ENCODE measurements around the gene R3HCC1L.

Gene R3HCC1L

GRCh38 chr10:98098247-98098646 lies 36.2 kb upstream of the R3HCC1L start:
- ATAC-seq (ENCODE audit: low read depth) (no peak), DNase-seq (ENCODE audit: low spot score) (no peak)
- H3K27me3 ChIP-seq (ENCODE audit: insufficient read depth, poor library complexity, severe bottlenecking), result peaks cover 6% of the 10 kb centered on the region
- no peaks in the 10 kb centered on the region for H3K4me1 ChIP-seq (ENCODE audit: insufficient read depth, poor library complexity, severe bottlenecking)
- H3K36me3 ChIP-seq (ENCODE audit: low read depth), result no peaks in the 10 kb centered on the region
- no peak for TF ChIP-seq CTCF (IDR thresholded peaks at IDR 0.05; ENCODE audit: poor library complexity, severe bottlenecking)
- no peaks in the 10 kb centered on the region for H3K9me3 ChIP-seq (ENCODE audit: severe bottlenecking)
- no peak overlapping the region for H3K27ac ChIP-seq (ENCODE audit: poor library complexity, severe bottlenecking)
- no peak overlapping the region for H3K4me3 ChIP-seq (ENCODE audit: severe bottlenecking)

DNA sequence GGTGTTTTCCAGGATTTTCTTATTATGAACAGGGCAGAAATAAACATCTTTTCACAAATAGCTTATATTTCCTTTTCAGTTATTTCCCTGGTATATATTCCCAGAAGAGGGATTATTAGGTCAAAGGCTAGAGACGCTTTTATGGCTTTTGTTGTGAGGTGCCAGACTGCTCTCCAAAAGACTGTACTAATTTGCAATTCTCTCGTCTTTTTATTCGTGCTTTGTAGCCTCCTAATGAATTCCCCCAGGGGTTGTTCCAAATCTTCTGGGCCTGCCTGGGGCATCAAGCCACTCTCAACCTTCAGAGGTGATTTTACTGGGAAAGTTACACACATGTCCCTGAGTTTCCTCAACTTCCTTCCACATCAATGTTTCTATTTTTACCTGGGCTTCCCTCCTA lies 34.0 kb upstream of the R3HCC1L start:
- H3K27me3 ChIP-seq (ENCODE audit: insufficient read depth, poor library complexity, severe bottlenecking), result peaks cover 6% of the 10 kb centered on the region
- ATAC-seq (ENCODE audit: low read depth) (no peak), DNase-seq (ENCODE audit: low spot score) (no peak)
- no peak overlapping the region for H3K4me3 ChIP-seq (ENCODE audit: severe bottlenecking)
- H3K36me3 ChIP-seq (ENCODE audit: low read depth), result no peaks in the 10 kb centered on the region
- H3K9me3 ChIP-seq (ENCODE audit: severe bottlenecking), result no peaks in the 10 kb centered on the region
- H3K4me1 ChIP-seq (ENCODE audit: insufficient read depth, poor library complexity, severe bottlenecking), result no peaks in the 10 kb centered on the region
- H3K27ac ChIP-seq (ENCODE audit: poor library complexity, severe bottlenecking), result no peak overlapping the region
- no peak for TF ChIP-seq CTCF (IDR thresholded peaks at IDR 0.05; ENCODE audit: poor library complexity, severe bottlenecking)

DNA sequence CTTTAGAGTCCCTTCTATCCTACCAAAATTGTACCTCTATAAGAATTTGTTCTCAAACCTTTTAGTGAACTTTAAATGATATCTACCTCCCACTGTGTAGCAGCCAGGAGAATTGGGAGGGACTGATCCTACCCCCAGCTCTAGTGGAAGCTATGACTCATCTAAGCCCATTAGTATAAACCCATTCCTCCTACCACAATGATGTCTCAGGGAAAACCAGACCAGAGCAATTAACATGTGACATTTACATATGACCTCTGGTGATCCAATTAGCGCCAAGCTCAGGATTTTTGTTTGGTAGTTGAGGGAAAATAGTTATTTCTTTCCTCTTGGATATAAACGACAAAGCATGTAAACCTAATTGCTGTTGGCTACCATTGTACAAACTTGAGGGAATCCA lies 33.1 kb upstream of the R3HCC1L start:
- Histone ChIP-seq H3K27ac (ENCODE audit: poor library complexity, severe bottlenecking) (no peak overlapping the region), H3K27me3 (ENCODE audit: insufficient read depth, poor library complexity, severe bottlenecking) (peaks cover 6% of the 10 kb centered on the region), H3K4me3 (ENCODE audit: severe bottlenecking) (no peak overlapping the region), H3K36me3 (ENCODE audit: low read depth) (no peaks in the 10 kb centered on the region), H3K4me1 (ENCODE audit: insufficient read depth, poor library complexity, severe bottlenecking) (no peaks in the 10 kb centered on the region), H3K9me3 (ENCODE audit: severe bottlenecking) (no peaks in the 10 kb centered on the region)
- no peak for DNase-seq (ENCODE audit: low spot score)
- no peak for TF ChIP-seq CTCF (IDR thresholded peaks at IDR 0.05; ENCODE audit: poor library complexity, severe bottlenecking)
- no peak for ATAC-seq (ENCODE audit: low read depth)

DNA sequence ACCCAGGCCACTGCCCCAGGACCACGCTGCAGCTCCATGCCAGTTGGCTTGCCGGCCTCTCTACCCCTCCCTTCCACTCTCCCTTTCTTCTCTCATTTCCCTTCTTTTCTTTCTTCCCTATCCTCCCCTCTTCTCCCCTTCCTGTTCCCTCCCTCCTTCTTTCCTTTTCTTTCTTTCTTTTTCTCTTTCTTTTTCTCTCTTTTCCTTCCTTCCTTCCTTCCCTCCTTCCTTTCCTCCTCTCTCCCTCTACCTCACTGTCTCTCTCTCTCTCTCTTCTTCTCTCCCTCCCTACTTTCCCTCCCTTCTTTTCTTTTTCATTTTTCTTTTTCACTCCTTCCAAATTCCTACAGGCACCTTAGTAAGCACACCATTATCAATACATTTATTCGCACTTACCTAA lies 30.3 kb upstream of the R3HCC1L start:
- Histone ChIP-seq H3K36me3 (ENCODE audit: low read depth) (no peaks in the 10 kb centered on the region), H3K4me1 (ENCODE audit: insufficient read depth, poor library complexity, severe bottlenecking) (no peaks in the 10 kb centered on the region), H3K27me3 (ENCODE audit: insufficient read depth, poor library complexity, severe bottlenecking) (peaks cover 3% of the 10 kb centered on the region), H3K4me3 (ENCODE audit: severe bottlenecking) (no peak overlapping the region), H3K27ac (ENCODE audit: poor library complexity, severe bottlenecking) (no peak overlapping the region), H3K9me3 (ENCODE audit: severe bottlenecking) (no peaks in the 10 kb centered on the region)
- no peak for TF ChIP-seq CTCF (IDR thresholded peaks at IDR 0.05; ENCODE audit: poor library complexity, severe bottlenecking)
- DNase-seq (ENCODE audit: low spot score) (no peak), ATAC-seq (ENCODE audit: low read depth) (no peak)

GRCh38 chr10:98106531-98106930 lies 27.9 kb upstream of the R3HCC1L start:
- no peak for DNase-seq (ENCODE audit: low spot score)
- no peak for ATAC-seq (ENCODE audit: low read depth)
- Histone ChIP-seq H3K4me3 (ENCODE audit: severe bottlenecking) (no peak overlapping the region), H3K4me1 (ENCODE audit: insufficient read depth, poor library complexity, severe bottlenecking) (no peaks in the 10 kb centered on the region), H3K9me3 (ENCODE audit: severe bottlenecking) (no peaks in the 10 kb centered on the region), H3K36me3 (ENCODE audit: low read depth) (no peaks in the 10 kb centered on the region), H3K27ac (ENCODE audit: poor library complexity, severe bottlenecking) (no peak overlapping the region), H3K27me3 (ENCODE audit: insufficient read depth, poor library complexity, severe bottlenecking) (peaks cover 4% of the 10 kb centered on the region)
- TF ChIP-seq CTCF (IDR thresholded peaks at IDR 0.05; ENCODE audit: poor library complexity, severe bottlenecking), result no peak
